HG03095 (cell line): ENCODE data around the gene EVL.
A peak's percentile ranks its signal among the peaks of the same experiment; 100 is the strongest.
"Not testable (repeated sequence)": the region's sequence is repeated elsewhere in the genome, so short reads cannot be mapped to it uniquely, and the experiment has no call there.

Experiments used
- ATAC-seq: cut with Tn5 transposase; IDR thresholded peaks from one replicate; pipeline ENCODE4 v1.9.1; 2021; ENCODE audit warnings: moderate library complexity; ENCODE audit not compliant: unreplicated experiment

The EVL gene, protein sequence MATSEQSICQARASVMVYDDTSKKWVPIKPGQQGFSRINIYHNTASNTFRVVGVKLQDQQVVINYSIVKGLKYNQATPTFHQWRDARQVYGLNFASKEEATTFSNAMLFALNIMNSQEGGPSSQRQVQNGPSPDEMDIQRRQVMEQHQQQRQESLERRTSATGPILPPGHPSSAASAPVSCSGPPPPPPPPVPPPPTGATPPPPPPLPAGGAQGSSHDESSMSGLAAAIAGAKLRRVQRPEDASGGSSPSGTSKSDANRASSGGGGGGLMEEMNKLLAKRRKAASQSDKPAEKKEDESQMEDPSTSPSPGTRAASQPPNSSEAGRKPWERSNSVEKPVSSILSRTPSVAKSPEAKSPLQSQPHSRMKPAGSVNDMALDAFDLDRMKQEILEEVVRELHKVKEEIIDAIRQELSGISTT

DNA sequence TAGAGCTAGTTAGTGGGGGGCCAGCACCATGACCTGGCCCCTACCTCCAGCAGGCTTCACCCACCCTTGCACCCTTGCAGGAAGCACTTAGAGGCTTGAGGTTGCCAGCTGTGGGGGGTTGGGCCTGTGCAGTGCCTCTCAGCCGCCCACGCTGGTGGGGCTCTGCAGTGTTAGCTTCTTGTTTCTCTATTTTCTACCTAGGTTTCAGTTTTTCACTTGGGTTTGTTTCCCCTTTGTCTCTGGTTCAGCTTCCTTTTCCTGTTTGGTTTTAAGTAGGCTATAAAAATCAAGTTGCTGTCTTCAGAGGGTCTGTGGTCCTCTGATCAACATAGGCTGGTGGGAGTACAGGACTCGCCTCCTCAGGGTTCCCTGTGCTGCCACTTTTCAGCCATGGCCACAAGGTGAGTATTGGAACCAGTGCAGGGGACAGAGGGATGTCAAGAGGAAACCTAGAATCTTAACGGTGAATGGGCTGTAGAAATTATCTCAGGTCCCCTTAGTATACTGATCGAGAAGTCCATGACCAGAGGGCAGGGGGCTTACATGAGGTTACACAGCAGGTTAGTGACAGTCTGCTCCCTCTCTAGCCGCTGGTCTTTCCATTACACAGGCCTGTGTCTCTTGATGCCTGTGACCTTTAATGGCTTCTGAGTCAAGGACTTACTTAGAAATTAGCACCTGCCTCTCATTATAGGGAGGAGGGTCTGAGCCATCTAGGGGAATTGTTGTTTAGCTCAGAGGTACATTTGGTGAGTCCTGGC, at the start of gene EVL:
Gene EVL, plus strand, starts transcription at position 312 of the 761 bp plus-strand sequence. Its CDS starts 79 bp downstream, at position 391.
- peak; percentile 45 for ATAC-seq

DNA sequence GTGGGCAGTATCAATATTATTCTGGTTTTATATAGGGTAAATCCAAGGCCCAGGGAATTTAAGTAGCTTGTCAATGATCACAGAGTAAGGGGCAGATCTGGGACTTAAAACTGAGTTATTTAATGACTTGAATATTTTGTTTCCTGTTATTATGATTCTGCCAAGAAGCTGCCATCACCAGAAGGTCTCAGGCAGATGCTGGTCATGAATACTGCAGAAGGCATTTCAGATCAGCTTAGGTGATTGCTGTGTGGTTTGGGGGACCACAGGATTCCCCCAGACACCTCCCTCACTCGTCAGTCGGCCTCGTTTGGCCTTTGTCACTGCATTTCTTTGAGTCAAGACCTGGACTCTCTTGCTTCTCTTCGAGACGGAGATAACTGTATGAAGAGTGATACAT, 47.7 kb upstream of the EVL start:
- no peak for ATAC-seq

DNA sequence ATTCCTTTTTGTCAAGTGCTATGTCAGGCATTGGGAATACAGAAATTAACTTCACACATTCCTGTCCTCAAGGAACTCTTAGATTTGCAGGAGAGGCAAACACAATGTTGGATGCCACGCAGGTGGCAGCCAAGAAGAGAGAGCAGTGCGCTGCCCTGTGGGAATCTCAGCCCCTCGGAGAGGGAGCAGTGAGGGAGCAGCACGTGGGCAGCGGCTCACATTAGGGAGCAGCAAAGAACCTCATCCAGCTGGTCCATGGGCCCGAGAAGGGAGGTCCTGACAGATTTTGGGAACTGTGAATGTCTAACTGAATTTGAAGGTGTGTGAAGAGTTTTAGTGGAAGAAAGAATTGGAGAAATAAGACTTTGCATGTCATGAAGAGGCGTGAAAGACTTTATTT, 47.2 kb upstream of the EVL start:
- no peak for ATAC-seq

DNA sequence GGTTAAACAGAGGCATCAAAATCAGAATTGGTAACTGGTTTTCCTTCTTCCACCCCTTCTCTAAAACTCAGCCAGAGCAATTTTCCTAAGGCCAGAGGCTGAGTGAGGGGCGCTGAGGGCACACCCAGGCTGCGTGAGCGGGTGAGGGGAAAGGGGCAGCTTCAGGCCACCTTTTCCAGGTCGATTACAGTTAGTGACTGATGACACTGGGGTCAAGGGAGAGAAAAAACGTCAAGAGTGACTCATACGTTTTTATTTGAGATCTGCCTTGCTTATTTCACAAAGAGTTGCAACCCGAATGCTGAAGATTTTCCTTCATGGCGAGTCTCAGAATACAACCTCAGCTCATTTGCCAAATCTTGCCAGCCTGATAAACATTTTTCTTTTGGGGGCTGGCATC, 46.7 kb upstream of the EVL start:
- no peak for ATAC-seq

DNA sequence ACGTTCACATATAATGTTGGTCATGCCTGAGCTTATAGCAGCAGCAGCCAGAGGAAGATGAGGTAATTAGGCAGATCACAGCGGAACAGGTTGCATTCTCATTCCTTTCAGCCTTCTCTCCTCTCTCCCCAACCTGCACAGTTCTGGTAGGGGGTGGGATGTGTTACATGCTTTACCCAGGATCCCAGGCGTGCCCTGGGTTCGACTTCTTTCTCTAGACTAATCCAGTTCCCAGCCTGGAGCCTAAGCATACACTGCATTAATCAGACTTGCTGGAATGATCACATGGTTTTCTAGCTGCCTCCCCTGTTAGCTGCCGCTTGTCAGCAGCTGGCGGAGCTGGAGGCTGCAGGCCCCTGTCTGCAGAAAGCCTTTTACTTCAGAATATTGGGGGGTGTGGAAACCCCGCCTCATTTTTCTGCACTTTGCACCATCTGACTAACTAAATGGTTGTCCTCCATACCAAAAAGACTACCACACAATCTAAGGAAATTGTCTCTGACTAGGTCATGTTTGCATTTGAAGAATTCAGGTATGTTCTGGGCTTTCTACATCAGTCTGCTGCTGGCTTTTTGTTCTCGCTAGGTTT, 46.0 kb upstream of the EVL start:
- ATAC-seq = no peak

DNA sequence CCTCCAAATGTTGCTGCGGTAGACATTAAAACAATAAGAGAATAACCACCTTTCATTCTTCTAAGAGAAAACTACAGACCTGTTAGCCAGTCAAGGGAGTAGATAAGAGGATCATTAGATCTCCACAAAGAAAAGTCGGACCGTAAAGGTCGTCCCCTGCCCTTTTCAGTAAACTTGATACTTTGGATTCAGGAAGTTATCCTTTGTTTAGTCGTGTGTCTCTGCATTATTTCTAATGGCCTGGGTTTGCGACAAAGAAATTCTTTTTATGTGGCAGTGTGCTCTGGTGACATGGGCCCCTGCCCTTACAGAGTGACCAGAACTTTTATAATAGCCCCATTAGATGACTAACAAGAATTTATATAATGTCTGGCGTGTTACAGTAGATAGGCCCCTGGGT, 44.6 kb upstream of the EVL start:
- ATAC-seq = no peak

DNA sequence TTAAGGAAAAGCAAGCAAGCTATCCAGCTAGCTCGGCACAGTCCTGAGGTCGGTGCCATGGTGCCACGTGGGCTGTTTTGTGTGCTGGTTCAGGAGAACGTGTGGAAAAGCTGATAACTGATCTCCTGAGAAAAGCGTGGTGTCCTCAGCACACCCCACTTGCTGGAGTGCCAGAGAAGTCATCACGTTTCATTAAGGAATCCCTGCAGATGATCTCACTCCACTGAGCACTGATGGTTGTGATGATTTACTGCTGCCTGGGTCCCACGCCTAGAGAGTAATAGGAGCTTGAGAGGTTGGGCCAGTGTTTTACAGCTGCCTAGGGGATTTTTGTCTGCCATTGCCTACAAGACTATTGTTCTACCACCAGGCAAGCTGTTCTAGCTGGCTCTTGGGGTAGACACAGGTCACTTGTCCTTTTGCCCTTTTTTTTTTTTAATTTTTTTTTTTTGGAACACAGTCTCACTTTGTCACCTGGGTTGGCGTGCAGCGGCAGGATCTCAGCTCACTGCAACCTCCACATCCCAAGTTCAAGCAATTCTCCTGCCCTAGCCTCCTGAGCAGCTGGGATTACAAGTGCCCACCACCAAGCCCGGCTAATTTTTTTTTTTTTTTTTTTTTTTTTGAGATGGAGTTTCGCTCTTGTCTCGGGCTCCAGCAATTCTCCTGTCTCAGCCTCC, 42.3 kb upstream of the EVL start:
- ATAC-seq = no peak

DNA sequence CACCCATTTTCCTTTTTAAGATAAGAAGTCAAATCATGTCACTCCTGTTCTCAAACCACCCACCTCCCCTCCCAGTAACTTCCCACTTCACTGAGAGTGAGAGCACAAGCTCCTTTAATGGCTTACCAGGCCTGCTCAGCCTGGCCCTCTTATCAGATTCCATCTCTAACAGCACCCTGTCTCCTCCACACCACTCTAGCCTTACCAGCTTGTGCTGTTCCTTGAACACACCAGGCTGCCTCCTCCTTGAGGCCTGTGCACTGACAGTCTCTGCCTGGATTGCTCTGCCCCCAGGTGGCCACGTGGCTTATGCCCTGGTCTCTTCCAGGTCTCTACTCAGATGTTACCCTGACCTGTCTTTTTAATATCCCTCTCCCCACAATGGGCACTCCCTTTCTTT, 40.1 kb upstream of the EVL start:
- peak; percentile 59 for ATAC-seq

DNA sequence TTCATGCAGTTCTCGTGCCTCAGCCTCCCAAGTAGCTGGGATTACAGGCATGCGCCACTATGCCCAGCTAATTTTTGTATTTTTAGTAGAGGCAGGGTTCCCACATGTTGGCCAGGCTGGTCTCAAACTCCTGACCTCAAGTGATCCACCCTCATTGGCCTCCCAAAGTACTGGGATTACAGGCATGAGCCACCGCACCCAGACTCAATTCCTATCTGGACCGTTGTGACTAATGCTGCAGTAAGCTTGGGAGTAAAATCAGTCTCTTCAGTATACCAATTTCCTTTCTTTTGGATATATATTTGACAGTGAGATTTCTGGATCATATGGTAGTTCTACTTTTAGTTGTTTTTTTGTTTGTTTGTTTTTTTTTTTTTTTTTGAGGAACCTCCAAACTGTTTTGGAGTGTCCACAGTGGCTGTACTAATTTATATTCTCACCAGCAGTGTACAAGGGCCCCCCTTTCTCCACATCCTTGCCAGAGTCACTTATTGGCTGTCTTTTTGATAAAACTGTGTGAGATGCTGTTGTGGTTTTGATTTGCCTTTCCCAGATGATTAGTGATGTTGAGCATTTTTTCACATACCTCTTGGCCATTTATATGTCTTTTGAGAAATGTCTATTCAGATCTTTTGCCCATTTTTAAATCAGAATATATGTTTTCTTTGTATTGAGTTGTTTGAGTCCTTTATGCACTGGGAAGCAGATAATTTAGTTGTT, 37.3 kb upstream of the EVL start:
- no peak for ATAC-seq

DNA sequence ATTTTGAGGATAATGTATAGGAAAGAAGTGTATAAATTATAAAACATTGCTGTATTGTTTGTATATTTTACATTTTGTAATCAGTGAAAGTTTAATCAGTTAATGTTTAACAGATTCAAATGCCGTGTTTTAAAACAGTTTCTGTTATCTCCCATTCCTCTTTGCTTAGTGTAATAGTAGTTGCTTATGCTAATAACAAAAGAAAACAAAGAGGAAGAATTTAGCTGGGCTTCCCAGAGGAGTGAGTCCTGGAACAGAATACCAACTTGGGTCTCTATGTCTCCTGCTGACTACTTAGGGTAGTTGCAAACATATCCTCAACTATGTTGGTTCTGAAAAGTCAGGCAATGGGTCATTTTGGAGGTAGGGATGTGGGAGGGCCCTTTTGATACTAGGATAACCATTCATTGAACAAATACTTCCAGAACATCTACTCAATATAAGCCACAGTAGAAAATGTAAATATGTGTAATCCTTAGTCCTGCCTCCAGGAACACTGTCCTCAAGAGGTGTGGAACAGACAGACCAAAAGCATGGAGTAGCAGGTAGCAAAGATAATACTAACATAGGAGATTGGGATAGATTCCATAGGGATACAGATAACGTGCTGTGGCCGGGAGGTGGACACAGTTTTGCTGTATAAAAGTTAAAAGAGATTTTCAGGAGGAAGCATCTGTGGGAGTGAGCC, 36.1 kb upstream of the EVL start:
- no peak for ATAC-seq

DNA sequence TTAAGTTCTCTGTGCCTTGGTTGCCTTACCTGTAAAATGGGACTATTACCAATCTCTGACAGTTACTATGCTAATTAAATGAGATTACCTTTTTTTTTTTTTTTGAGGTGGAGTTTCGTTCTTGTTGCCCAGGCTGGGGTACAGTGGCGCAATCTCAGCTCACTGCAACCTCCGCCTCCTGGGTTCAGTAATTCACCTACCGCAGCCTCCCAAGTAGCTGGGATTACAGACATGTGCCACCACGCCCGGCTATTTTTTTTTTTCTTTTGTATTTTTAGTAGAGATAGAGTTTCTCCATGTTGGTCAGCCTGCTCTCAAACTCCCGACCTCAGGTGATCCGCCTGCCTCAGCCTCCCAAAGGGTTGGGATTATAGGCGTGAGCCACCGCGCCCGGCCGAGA, 35.2 kb upstream of the EVL start:
- not testable (repeated sequence) for ATAC-seq

DNA sequence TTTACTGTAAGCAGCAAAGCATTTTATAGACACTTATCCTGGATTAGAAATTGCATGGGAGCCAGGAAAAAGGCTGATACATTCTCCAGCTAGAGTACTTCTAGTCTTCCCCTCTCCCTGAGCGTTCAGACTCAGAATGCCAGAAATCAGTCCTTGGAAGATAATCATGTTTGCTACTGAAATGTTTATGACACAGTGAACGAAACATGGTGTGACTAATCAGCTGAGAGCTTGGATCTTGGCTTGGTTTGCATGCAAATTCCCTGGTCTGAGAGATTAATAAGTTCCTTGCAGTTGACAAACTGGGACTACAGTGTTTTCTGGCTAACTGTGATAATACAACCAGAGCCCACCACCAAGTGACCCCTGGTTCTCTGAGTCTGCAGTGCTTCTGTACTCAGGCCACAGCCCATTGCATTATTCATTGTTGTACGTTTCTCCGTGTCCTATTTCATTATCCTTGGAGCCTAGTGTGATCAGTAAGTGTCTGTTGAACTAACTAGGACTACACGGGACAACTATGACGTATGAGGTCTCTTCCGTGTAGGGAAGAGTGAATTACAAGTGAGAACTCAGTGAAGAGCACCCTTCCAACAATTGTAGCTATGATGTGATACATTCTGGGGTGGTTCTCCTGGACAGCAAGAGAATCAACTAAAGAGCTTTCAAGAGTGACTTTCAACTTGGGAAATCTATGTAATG, 34.6 kb upstream of the EVL start:
- ATAC-seq = no peak

DNA sequence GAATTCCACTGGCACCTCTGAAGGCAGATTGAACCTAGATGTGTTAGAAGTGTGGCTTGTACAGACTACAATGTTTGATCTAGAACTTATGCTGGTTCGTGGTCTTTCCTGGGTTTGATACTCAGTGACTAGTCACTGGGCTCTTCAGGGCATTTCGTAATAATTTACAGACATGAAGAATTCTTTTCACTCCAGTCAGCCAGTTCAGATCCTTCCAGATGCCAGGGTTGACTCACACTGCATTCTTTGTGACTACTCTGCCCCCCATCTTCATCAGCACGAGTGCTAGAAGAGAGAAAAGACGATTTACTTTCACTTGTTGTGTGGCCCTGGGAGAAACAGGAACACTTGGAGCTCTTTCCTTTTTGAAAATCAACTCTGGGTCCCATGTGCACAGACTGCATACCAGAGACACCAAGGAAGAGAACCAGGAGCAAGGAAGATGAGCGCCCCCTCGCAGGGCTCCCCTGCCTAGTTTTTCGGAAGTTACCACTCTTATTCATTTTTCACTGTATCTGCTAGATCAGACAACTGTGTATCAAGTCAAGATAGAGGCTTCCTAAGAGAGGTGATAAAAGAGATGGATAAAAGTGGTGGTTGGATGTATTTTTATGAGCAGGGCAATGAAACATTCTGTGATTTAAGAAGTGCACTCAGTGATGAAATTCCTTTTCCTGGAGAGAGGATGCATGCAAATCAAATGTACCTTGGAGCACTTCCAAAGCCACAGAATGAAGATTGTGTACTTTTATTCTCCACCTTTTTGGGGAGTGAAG, 33.5 kb upstream of the EVL start:
- ATAC-seq = no peak

DNA sequence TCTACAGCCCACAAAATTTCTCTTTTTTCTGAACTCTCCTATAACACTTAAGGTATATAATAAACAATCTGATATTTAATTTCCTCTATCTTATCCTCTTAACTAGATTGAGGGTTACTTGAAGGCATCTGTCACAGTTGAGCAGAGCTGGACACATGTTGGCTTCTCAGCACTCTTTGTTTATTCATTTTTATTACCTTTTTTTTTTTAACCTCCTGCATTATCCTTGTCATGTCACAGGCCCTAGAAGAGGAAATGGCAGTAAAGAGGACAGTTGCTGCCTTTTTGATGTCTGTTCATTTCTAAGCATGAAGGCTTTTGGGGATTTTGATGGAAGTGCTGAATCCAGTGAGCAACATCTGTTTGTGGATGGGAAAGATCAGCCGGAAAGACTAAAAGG, 32.5 kb upstream of the EVL start:
- ATAC-seq = no peak

DNA sequence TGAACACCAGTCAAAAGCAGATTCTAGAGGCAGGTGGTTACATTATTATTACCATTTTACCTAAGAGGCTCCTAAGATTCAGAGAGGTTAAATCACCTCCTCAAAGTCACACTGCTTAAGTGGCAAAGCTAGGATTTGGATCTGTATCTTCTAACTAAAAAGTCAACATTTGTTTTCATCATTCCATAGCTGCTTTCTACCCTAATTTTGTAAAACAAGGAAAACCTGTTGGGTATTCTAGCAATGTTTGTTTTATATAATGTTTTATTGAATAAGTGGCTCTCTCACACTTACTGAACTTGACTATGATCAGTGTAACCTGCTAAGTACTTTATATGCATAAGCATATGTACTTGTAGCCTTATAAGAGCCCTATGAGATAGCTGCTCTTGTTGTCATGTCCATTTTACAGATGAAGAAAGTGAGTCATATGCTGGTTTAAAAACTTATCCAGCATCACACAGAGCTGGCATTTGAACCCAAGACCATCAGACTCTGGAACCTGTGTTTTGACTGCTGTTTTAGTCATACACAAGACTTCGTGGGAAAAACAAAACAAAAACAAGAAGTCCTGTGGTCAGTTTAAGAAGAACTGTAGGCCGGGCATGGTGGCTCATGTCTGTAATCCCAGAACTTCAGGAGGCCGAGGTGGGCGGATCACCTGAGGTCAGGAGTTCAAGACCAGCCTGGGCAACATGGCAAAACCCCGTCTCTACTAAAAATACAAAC, 31.7 kb upstream of the EVL start:
- no peak for ATAC-seq

DNA sequence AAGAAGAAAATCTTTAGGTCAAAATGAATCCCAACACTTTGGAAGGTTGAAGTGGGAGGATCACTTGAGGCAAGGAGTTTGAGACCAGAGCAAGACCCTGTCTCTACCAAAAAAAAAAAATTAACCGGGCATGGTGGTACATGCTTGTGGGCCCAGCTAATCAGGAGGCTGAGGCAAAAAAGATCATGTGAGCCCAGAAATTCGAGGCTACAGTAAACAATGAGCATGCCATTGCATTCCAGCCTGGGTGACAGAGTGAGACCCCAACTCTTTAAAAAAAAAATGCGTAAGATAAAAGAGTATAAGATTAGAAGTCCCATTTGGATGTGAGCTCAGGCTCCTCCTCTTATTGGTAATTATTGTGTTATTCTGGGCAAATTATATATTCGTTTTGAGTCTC, 30.8 kb upstream of the EVL start:
- no peak for ATAC-seq

DNA sequence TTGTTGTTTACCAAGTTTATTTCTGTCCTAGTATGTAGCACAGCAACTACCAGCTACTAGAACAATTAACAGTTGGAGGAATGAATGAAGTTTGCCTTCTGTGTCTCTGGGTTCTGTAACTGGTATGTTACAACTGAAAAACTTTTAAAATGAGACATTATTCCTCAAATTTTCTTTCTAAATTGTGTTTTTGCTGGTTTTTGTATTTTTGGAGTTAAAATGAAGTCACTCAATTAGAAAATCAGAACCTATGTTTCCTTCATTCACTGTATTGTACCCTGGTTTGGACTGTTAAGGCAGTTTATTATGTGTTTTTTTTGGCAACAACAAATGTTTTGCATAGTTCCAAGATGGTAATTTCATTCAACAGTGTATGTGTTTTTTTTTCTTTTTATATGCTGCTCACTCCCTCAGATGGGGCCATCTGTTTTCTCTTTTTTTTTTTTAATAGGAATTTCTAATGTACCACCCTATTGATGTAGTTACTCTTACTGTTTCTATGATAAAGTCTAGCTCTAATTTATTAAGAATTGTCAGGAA, 30.2 kb upstream of the EVL start:
- no peak for ATAC-seq

DNA sequence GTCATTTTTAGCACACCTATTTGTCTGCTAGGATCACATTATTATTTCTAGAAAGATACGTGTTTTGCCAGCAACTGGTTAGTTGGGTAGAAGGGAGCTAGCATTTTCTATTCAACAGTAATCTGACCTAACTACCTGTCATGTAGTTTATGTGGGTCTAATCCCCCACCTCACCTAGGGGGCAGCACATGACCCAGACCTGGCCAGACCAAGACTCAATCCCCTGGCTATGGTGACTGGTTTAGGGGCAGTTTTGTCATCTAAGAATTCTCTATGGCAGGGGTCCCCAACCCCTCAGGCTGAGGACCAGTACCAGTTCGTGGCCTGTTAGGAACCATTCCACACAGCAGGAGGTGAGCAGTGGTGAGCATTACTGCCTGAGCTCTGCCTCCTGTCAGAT, 29.5 kb upstream of the EVL start:
- no peak for ATAC-seq
